ENCODE data around the gene PLPP3.

PLPP3 gene

DNA sequence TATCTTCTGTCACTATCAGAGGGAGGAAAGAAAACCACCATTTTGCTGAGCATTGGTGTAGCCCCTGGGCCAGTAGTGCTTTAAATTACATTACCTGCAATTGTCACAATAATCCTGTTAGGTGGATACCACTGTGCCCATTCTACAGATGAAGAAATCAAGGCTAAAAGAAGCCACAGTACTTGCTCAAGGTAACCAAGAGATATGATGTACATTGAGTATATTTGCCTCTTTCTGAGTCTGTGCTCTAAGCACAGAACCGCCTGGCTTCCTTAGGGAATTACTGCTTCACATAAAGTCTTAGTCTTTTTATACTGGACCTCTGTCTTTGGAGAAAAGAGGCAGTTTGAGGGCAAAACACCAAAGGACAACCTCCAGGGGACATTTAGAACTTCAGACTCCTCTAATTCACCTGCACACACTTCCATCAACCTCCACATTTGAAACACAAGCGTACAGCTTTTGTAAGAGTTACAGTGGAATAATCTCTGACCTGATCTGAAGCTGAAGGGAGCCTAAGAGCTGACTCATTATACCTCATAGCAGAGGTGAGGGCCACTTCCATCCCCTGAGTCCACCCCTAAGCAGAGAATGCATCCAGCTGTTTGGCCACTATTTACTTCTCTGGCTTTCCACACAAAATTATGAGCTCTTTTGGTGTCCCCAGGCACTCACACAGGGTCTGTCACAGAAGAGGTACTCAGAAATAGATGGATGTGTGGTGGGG lies 61.8 kb downstream of the PLPP3 start:
- no peak for DNase-seq

GRCh38 chr1:56516539-56517252 lies 62.7 kb downstream of the PLPP3 start:
- DNase-seq: no peak

- DNase-seq: no peak
Measured at GRCh38 chr1:56515898-56516538, 63.3 kb downstream of the PLPP3 start.

DNA sequence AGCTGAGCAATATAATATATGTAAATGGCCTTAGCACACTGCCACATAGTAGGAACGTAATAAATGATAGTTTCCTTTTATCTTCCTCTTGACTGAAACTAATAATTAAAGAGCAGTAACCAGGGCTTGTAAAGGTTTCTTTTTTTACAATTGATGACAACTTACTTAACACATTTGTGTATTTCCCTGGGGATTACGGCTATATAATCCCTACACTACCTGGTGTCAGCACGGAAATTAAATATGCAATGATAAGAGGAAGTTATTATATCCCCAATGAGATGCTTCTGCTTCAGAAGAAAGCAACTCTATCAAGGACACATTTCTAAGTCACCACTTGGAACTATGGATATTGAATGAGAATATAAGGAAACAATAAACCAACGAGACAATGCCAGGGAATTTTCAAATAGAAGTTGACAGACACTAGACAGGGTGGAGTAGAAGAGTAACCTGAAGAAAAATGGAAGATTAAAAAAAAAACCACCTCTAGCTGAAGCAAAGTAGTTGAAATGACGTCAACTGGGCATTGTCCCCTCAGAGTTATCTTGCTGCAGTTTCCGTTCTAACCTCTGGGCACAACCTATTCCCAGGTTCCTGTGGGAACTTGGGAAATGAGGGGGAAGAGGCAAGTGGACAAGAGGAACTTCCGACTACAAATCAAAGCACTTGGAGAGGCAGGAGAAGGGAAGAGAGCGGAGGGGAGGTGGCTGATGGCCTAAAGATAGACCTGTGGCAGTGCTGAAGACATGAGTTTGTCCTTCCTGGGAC lies 66.5 kb downstream of the PLPP3 start:
- no peak for DNase-seq

GRCh38 chr1:56511766-56512165 lies 67.6 kb downstream of the PLPP3 start:
- DNase-seq: no peak

- no peak for DNase-seq
Measured at GRCh38 chr1:56511364-56511763, 68.0 kb downstream of the PLPP3 start.

- DNase-seq: no peak
Measured at GRCh38 chr1:56510642-56511021, 68.7 kb downstream of the PLPP3 start.

DNA sequence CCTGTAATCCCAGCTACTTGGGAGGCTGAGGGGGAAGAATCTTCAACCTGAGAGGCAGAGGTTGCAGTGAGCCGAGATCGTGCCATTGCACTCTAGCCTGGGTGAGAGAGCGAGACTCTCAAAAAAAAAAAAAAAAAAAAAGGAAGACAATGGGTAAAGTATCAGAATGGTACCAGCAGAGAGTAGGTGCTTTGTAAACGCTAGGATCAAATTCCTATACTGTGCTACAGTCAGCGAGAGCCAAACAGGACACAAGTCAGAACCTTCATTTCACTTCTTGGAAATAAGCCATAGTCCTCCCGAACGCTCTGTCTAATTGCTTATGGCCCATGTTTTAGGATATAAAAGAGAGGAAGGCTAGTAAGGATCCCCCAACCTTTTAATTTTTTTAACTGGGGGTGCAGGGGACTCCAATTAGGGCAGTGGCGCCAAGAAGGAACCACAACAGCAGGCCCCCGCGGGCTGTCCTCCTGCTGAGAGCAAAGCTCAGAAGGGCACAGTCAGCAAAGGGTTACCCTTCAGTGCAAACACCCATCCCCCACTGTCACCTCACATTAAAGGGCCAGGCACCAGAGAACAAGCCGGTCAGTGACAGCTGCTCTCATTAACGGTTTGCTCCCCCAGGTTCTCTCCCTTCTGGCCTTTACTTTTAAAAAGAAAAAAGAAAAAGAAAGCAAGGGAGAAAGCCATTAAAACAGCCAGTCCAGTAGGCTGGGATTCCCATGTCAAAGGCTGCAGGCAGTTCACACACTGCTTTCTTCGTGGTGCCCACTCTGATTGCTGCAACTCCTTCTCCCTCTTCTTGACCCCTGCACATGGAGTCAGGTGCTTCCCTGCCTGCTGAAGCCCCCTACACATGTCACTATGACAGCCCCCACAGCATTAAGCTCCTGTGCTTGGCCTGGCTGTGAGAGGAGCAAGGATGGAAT lies 69.4 kb downstream of the PLPP3 start:
- no peak for DNase-seq

DNA sequence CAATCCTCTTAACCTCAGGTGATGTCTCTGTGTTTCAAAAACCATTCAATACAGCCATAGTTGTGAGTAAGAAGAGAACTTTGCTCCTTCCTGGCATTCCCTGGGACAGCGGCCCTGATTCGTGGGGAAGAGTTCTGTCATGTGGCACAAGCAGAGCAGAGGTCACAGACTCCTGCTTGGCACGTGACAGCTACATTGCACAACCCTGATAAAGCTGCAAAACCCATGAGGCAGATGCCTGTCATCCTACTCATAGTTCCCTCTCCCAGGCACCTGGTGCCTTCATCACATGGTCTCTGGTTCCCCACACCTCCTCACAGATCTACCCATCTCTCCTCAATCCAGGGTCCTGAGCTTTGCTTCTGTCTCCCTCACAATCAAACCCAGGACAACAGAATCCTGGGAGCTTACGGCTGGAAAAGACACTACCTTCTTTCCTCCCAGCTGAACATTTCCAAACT lies 70.8 kb downstream of the PLPP3 start:
- no peak for DNase-seq

DNA sequence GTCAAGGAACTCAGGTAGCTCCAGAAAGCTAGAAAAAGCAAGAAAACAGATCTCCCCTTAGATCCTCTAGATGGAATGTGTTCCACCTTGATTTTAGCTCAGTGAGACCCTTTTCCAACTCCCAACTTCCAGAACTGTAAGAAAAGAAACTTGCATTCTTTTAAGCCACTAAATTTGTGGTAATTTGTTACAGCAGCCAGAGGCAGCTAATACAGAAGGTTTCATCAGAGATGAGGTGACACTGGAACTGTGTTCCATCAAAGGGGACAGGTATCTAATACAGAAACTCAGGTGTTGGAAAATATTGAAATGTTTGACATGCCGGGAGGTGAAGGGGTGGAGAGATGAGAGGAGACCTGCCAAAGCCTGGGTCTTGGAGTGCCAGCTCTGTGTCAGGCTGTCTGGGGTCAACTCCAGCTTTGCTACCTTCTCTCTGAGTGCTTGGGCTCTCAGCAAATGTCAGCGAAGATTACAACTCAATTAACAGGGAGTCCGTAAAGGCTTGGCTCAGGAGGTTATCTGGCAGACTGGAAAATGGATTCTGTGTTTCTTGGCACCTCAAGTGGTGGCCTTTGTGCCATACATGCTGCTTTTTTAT lies 71.3 kb downstream of the PLPP3 start:
- DNase-seq: no peak

GRCh38 chr1:56506951-56507491 lies 72.3 kb downstream of the PLPP3 start:
- DNase-seq: no peak

DNA sequence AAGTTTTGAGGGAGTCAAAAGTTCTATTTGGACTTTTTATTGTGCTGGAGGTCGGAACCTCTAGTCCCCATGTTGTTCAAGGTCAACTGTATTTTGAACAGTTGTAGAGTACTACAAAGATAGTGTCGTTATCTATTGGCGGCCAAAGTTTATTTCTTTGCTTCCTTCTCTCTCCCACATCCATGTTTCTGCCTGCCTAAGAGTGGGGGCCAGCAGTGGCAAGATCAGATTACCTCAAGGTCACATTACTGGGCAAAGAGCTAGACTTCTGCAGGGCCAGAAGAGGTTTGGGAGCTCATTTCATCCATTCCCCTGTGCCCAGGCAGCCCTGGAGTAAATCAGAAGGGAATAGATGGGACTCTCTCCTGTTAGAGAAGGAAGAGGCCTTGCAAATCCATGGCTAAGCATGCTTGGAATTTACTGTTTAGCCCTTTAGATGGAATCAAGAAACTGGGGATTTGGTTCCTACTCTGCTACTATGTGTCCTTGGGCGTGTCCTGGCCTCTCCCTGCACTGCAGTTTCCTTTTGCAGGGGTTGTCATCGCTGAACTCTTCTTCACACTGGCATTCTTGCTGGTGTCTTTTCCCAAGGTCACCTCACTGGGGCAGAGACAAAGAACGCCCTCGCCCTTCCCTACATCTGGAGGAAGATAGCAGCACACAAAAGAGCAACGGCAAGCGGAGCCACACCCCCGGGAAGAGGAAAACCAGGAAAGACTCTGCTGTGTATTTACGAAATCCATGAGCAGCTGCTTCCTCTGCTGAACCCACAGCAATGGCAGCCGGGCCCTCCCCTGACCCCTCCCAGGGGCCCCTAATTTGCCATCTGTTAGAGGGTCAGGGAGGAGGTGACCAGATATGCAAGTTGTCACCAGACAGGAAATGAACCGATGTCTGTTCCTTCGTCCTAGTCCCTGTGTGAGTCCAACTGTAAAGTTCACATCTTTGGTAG lies 73.3 kb downstream of the PLPP3 start:
- DNase-seq: no peak

DNA sequence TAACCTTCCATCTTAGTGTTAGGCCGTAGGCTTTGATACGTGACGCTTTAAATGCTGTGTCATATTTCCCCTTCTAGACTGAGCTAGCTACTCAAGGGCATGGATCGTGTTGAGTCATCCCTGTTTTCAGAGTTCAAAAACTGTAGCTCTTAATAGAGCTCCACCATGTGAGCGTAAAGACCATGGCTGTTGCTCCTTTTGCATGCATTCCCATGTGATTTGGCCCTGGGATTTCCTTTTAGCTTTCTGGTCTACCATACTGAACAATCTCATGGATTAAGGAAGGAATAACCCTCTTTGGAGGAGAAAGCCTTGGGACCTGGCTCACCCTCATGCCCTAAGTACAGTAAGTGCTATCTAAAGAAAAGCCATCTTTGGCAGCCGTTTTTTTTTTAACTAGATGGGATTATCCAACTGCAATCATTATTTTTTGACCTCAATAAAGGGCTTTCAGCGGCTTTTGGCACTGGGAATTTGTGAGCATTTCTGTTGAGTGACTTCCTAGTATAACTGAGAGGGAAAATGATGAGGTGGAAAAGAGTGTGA lies 76.6 kb downstream of the PLPP3 start:
- no peak for DNase-seq

GRCh38 chr1:56501888-56502287 lies 77.5 kb downstream of the PLPP3 start:
- DNase-seq: no peak

DNA sequence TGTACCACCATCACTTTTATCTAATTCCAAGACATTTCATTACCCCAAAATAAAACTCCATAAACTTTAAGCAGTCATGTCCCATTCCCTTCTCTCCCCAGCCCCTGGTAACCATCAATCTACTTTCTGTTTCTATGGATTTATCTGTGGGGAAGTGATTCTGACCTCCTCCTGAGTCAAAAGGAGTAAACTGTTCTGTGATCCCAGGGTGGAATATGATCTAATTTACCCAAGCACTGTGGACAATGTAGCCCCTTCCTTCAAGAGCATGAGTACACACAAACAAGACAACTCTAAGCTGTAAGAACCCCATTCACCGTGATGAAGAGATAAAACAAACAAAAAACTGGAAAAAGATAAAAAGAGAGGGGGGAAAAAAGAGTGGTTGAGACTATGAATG lies 77.9 kb downstream of the PLPP3 start:
- DNase-seq: no peak

DNA sequence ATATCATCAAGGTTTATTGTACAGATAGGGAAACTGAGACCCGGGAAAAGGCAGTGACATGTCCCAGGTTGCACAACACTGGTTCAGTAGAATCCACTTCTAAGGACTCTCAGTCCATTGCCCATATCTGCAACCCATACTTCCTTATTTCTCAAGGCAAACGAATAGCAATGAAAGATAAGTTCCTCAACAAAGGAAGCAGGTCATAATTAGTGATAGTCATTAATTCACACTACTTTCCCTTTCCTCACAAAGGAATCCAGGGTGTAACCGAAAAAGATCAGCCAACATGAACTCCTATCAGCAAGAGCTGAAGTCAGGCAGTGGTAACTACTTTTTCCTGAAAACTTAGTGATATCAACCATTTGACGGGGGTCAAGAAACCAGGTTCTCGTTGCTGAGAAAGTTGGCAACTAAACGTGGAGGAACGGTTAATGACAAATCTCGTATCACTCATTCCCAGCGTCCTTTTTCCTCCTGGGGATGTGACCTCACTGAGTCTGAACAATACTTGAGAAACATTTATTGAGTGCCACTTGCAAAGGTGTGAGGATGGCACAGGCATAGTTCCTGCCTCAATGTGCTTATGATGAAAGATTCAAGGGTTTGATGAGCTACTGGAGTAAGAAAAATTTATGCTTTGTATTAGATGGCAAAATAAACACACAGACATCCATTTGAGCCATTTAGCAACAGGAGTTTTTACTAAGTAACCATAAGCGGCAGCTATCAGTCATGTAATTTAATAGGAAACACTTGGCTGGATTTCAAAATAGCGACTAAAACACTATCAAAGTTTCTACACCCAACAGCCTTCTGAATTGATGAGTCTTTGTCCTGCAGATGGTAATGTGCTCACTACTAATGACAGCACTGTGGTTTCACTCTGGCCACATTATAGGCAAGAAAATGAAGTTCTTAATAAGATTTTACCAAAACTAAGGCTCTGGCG lies 82.3 kb downstream of the PLPP3 start:
- DNase-seq: no peak

- DNase-seq: no peak
Measured at GRCh38 chr1:56496158-56496557, 83.2 kb downstream of the PLPP3 start.

DNA sequence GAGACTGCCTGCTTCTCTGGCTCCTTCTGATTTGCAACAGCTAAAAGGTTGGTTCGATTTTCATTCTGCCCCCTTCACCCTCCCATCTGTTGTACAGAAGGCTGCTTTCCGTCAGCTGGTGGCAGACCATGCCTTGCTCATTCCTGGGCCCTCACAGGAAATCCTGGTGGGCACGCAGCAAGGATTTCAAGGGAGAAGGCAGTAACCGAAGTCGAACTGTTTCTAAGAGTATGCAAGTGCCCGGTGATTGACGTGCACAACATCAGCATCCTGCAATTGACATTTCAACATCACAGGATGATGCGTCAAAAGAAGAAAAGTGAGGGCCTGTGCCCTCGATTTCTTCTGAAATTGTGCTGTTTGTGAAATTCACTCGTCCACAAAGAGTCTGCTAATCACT lies 83.8 kb downstream of the PLPP3 start:
- DNase-seq: no peak

GRCh38 chr1:56494306-56494705 lies 85.1 kb downstream of the PLPP3 start:
- no peak for DNase-seq
